HG03095 (cell line): Measurements from ENCODE around the gene CLECL1.
"Not testable (repeated sequence)": the region's sequence is repeated elsewhere in the genome, so short reads cannot be mapped to it uniquely, and the experiment has no call there.

Experiments
- ATAC-seq: cut with Tn5 transposase; IDR thresholded peaks from one replicate; pipeline ENCODE4 v1.9.1; 2021; ENCODE audit warnings: moderate library complexity; ENCODE audit not compliant: unreplicated experiment

Gene CLECL1

GRCh38 chr12:9699269-9699897 is 33.5 kb downstream of the CLECL1 start:
- ATAC-seq: no peak

- ATAC-seq: no peak
Measured at GRCh38 chr12:9698681-9699080, 34.2 kb downstream of the CLECL1 start.

- no peak for ATAC-seq
Measured at GRCh38 chr12:9697619-9698018, 35.3 kb downstream of the CLECL1 start.

- not testable (repeated sequence) for ATAC-seq
Measured at GRCh38 chr12:9695661-9696060, 37.2 kb downstream of the CLECL1 start.

- ATAC-seq: not testable (repeated sequence)
Measured at GRCh38 chr12:9695150-9695549, 37.7 kb downstream of the CLECL1 start.

- no peak for ATAC-seq
Measured at GRCh38 chr12:9694241-9694640, 38.7 kb downstream of the CLECL1 start.

- no peak for ATAC-seq
Measured at GRCh38 chr12:9692909-9693308, 40.0 kb downstream of the CLECL1 start.

- ATAC-seq: no peak
Measured at GRCh38 chr12:9687228-9687627, 45.7 kb downstream of the CLECL1 start.

- ATAC-seq: no peak
Measured at GRCh38 chr12:9685915-9686314, 47.0 kb downstream of the CLECL1 start.

- not testable (repeated sequence) for ATAC-seq
Measured at GRCh38 chr12:9685366-9685765, 47.5 kb downstream of the CLECL1 start.

- not testable (repeated sequence) for ATAC-seq
Measured at GRCh38 chr12:9682949-9683348, 49.9 kb downstream of the CLECL1 start.

- not testable (repeated sequence) for ATAC-seq
Measured at GRCh38 chr12:9682508-9682907, 50.4 kb downstream of the CLECL1 start.

- peak; percentile 25 for ATAC-seq
Measured at GRCh38 chr12:9674226-9674590, 58.7 kb downstream of the CLECL1 start.

GRCh38 chr12:9673404-9674225 is 59.3 kb downstream of the CLECL1 start:
- ATAC-seq: peak; percentile 35
